NCI-H1092 (cell line): ENCODE measurements around the gene MRPL24.
"Not testable (repeated sequence)": the region's sequence is repeated elsewhere in the genome, so short reads cannot be mapped to it uniquely, and the experiment has no call there.

Experiments
- DNase-seq: peaks from one replicate; lab custom pipeline; 2025; lab: John Stamatoyannopoulos, UW

MRPL24 gene

DNA sequence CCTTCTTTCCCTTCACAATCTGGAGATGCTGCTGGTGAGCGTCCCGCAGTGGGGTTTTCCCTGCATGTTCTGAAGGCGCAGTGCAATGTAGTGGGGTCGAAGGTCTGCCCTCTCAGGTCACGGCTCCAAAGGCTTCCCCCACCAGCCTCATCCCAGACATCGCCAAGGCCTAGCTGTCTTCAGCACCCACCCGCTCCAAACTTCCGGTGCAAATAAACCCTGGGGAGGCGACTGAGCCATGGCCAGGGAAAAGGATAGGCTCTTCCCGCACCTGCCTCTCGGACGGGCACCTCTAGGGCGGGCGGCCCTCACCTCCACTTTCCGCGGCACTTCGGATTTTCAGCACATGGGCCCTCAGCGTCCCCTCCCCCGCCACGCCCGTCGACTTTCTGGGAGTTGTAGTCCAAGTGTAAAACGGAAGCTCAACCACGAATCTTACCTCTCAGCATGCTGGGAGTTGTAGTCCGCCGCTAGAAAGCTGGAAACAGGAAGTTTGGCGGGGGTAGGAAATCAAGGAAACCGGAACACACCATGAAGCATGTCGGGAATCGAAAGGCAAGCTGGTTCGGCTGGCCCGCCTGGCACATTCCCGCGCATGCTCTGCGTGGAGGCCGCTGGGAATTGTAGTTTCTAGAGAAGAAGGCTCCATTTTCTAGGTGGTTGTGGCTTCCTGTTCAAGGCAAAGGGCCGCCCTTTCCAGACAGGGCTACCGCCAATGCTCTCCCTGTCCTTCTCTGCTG is at the start of gene MRPL24:
TSS of gene MRPL24 (minus strand) at position 348 of the 740 bp plus-strand sequence. CDS start 2,384 bp downstream, outside the sequence.
- DNase-seq: peak; percentile 99

- no peak for DNase-seq
Measured at GRCh38 chr1:156789621-156790318, 48.9 kb upstream of the MRPL24 start.

- DNase-seq: no peak
Measured at GRCh38 chr1:156788136-156788535, 47.2 kb upstream of the MRPL24 start.

- DNase-seq: no peak
Measured at GRCh38 chr1:156786640-156787039, 45.8 kb upstream of the MRPL24 start.

DNA sequence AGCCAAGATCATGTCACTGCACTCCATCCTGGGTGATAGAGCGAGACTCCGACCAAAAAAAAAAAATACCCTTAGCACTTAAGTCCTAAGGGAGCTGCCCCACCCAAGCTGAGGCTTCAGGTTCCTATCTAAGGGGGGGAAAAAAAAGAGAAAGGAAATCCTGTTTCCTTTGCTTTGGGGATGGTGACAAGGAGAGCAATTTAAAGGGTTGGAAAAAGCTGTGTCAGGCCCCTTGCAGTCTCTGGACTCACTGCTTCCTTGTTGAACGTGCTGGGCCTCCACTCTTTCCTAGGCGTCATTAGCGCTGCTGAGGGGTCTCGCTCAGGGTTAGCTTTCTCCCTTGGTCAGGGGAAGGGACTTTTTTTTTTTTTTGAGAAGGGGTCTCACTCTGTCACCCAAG is 44.6 kb upstream of the MRPL24 start:
- no peak for DNase-seq

DNA sequence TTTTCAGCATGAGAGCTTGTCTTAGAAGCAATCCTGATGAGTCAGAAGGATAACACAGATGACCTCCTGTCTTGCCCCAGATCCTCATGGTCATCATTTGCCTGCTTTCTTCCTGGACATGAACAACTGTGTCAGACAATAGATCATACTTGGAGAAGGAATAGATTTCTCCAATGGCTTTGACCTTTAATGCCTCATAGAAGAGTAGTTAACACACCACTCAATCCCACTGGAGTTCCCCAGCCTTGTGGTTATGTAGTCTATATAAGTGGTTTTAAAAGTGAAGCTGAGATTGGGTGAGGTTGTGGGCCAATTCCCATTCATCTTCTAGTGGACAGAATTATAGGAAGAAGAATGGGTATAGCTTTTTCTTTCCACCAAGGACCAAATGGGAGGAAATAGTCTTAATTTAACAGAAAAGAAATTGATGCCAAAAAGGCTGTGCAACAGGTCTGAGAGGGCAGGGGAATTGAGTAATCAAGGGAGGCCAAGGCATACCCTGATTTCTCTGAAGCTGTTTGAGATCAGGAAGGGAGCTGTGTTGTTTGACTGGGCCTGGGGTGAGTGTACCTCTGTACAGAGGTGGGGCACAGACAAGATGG is 40.8 kb upstream of the MRPL24 start:
- no peak for DNase-seq

GRCh38 chr1:156777573-156777972 is 36.7 kb upstream of the MRPL24 start:
- no peak for DNase-seq

GRCh38 chr1:156776942-156777341 is 36.1 kb upstream of the MRPL24 start:
- no peak for DNase-seq

DNA sequence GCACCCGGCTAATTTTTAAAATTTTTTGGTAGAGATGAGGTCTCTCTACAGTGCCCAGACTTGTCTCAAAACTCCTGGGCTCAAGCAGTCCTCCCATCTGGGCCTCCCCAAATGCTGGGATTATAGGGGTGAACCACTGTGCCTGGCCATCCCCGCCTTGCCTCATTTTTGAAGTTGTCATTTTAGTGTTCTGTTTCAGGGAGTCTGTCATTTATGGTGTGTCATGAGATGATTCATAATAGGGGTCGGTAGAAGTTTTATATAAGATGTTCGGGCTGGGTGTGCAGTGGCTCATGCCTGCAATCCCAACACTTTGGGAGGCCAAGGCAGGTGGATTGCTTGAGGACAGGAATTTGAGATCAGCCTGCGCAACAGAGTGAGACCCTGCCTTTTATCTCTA is 34.9 kb upstream of the MRPL24 start:
- DNase-seq: no peak

GRCh38 chr1:156773607-156774006 is 32.7 kb upstream of the MRPL24 start:
- DNase-seq: no peak

DNA sequence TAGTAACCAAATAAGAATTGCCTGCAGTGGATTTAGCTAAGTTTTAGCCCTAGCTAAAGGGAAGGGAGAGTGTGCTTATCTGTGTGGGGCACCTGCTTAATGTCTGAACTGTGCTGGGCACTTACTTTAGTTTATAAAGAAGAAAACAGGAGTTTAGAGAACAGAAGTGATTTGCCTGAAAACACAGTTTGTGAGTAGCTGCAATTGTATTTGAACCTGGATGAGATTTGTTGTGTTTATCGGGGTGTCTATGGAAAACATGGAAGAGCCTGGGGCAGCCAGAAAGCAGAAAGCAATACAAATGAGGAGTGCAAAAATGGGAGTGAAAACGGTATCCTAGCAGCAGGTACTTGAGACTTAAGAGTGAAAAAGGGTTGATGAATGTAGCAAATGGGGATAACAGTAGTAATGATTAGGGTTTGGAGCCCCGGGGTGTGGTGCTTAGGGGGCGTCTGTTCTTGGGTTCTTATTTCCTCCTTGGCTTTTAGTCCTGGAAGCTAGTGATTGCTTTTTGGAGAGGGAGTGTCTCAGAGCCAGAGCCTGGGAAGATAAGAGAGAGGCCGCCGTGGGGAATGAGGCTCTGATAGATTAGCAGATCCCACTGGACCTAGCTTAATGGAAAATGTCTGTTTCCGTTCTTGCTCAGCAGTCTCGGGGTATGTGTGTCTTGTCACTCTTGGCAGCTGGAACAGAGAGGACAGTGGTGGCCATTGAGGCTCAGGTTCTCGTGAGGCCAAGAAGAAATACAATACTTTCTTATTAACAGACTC is 32.0 kb upstream of the MRPL24 start:
- DNase-seq: no peak

DNA sequence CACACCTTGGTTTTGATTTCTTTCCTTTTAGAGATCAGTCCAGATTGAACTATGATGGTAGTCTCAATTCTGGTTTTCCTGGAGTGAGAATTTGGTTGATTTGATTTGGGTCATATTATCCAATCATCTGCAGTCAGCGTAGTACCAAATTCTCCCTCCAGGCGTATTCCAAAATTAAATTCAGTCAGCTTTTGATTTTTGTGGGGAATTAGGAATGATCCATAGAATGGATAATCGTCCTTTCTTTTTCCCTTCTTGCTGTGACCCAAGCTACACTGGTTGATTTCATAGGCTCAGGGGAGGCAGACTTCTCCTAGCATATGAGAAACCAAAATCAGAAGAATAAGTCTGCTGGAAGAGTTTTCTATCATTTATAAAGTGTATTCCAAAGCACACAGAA is 31.3 kb upstream of the MRPL24 start:
- no peak for DNase-seq

GRCh38 chr1:156768610-156769295 is 27.9 kb upstream of the MRPL24 start:
- no peak for DNase-seq

GRCh38 chr1:156767879-156768604 is 27.2 kb upstream of the MRPL24 start:
- DNase-seq: no peak

GRCh38 chr1:156767101-156767878 is 26.4 kb upstream of the MRPL24 start, which contains the start of gene PRCC:
PRCC (plus strand) TSS chr1:156767535; CDS start chr1:156767772, 237 bp downstream.
- peak; percentile 100 for DNase-seq

DNA sequence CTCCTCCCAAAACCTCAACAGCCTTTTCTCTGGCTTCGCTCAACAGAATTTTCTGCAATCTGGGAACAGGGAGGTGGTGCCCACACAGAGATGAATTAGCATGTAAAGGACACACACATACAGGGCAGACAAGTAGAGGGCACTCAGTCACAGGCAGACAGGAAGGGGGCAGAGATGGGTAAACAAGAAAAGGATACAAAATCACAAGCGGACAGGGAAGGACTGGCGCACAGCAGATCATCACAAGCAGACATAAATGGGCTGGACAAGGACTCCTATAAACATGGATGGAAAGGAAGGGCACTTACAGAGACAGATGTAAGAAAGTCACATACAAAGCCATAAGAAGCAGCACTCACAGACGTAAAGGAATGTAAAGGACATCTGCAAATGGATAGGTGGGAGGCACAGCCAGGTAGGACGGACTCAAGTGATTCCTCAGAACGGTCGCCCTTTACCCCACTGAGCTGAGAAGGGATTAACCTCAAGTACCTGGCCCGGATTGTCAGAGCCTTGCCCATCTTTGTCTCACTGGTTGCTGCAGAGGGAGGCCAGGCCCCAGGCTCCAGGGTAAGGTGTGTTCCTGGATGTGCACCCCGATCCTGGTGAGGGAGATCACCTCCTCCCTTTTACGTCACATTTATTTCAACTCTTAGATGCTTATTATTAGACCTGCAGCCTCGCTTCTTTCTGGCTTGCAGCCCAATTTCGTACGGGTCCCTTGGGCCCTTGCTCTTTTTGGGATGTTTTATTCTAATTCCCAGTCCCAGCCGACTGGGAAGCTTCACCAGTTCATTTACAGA is 25.6 kb upstream of the MRPL24 start:
- DNase-seq: no peak

DNA sequence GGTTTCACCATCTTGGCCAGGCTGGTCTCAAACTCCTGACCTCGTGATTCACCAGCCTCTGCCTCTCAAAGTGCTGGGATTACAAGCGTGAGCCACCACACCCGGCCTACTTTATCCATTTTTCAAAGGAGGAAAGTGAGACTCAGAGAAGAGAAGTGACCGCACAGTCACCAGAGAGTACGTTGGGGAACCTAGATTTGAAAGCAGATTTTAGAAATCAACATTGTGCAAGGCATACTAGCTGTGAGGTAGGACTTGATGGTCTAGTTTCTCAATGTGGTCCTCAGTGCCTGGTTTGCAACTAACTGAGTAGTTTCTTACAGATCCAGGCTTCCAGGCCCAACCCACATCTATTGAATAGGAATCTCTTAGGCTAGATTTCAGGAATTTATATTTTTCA is 24.8 kb upstream of the MRPL24 start:
- no peak for DNase-seq

- DNase-seq: not testable (repeated sequence)
Measured at GRCh38 chr1:156765136-156765535, 24.2 kb upstream of the MRPL24 start.

- no peak for DNase-seq
Measured at GRCh38 chr1:156760796-156761104, 19.9 kb upstream of the MRPL24 start.
